Epithelial cell of proximal tubule (primary cell): ENCODE data around the gene F12. TPM values are rescaled to one million over a fixed set of nuclear protein-coding genes. Genes with fewer than 3 reads are reported as not detected.

Source experiments
- DNase-seq: peaks from one replicate; pipeline ENCODE4 v3.0.0-alpha.2; 2011; ENCODE audit warnings: low read depth
- H3K4me3 ChIP-seq: 2 replicates; pipeline ENCODE4 v1.5.1; 2011; ENCODE audit warnings: low read depth, mild to moderate bottlenecking, low read length
- total RNA-seq: library from RNA; depleted of rRNA; stranded (reverse); fragments of >200 nt; gene quantifications from 2 replicates; pipeline ENCODE4 v1.2.3, GENCODE V29; 2015
- TF ChIP-seq, protein P1 (sequence below): conservative IDR thresholded peaks from 2 replicates; pipeline ENCODE4 v1.5.1; 2012; ENCODE audit warnings: low read depth, mild to moderate bottlenecking, low read length

The F12 gene
- total RNA-seq, 1 donor from 2014 or later = 12.9 TPM

DNA sequence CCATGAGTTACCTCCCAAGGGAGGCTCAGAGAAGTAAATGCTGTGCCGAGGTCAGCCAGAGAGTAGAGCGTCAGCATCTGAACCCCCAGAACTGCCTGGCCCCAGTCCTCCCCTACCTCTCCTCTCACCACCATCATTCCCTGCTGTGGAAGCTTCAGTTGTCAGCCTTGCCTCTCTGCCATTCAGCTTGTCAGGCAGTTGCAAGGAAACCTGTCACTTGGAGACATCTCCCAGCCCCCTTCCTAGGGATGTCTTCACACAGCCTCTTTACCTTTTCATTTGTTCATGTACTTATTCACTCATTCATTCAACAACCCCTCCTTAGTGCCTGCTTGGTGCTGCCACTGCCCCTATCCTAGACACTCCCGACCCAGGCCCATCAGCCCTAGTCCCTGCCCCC lies 49.5 kb downstream of the F12 start:
- TF ChIP-seq, protein P1, sequence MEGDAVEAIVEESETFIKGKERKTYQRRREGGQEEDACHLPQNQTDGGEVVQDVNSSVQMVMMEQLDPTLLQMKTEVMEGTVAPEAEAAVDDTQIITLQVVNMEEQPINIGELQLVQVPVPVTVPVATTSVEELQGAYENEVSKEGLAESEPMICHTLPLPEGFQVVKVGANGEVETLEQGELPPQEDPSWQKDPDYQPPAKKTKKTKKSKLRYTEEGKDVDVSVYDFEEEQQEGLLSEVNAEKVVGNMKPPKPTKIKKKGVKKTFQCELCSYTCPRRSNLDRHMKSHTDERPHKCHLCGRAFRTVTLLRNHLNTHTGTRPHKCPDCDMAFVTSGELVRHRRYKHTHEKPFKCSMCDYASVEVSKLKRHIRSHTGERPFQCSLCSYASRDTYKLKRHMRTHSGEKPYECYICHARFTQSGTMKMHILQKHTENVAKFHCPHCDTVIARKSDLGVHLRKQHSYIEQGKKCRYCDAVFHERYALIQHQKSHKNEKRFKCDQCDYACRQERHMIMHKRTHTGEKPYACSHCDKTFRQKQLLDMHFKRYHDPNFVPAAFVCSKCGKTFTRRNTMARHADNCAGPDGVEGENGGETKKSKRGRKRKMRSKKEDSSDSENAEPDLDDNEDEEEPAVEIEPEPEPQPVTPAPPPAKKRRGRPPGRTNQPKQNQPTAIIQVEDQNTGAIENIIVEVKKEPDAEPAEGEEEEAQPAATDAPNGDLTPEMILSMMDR = no peak
- no peak for DNase-seq
- H3K4me3 ChIP-seq = no peak overlapping the region

DNA sequence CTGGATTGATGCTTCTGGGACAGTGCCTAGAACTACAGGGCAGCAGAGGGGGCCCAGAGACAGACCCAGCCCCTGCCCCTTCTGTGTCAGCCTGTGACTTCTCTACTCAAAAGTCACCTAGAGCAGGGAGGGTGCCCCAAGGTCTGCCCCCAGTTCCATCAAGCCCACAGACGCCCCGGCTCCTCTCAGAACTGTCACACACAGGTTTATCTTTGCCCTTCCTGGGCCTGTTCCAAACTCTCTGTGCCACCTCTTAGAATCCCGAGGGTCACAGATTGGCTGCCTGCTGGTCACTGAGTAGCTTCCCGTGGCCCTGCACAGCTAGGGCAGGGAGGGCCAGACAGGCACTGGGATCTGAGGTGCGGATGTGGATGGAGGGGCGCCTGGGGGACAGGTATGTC lies 49.9 kb downstream of the F12 start:
- H3K4me3 ChIP-seq = no peak overlapping the region
- TF ChIP-seq, protein P1 = no peak
- no peak for DNase-seq

DNA sequence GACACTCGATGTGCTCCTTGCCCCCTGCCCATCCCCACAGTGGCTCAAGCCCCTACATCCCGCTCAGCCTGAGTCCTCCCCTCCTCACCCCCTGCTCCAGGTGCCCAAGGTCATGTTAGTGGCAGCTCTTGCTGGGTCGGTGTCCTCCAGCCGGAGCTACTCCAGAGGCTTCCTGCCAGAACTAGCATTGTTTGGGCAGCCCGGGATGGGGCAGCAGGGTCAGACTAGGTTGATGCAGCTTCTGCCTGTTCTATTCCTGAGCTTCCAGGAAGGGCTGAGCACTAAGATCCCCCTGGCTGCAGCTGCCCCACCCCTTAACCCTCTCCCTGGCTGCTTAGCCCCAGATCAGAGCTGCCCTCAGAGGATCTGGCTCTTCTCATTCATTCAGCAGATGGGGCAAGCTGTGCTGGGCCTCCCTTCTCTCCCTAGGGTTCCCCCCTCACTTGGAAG lies 51.0 kb downstream of the F12 start:
- TF ChIP-seq, protein P1 = no peak
- DNase-seq = no peak
- H3K4me3 ChIP-seq = no peak overlapping the region

DNA sequence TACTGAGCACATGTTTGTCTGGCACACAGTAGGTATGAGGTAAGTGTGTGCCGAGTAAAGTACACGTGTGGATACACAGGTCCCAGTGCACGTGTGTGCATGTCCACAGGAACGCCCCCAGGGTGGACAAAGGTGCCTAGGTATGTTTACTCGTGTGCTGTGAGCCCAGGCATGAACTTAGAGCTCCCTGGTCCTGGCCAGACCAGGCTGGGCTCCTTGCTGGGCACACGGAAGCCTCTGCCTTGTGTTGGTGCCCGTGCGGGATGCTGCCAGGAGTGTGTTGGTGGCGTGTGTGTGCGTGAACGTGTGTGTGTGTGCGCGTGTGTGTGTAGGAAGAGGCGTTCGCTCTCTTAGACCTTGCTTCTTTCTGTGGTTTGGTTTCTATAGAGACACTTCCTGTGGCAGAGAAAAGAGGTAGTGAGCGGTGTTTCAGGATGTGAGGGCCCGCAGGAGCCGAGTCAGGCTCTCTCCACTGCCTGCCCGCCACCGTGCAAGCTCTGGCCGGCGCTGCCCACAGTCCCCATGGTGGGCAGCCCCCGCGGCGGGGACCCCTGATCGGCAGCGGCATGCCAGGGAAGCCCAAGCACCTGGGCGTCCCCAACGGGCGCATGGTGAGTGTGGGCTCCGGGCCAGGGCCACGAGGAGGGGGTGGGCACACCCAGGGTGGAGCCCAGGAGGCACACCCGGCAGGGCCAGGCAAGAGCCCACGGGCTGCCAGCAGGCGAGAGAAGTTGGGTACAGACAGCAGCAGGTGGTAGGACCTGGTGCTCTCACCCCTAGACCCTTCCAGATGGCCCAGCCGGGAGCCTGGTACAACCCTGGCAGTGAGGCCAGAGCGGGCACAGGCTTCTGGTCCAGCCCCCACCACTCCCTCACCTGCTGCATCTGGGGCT lies 51.7 kb downstream of the F12 start, which contains the start of gene RGS14:
Gene RGS14 (plus strand): TSS at position 466 of the 893 bp plus-strand sequence. CDS start 101 bp downstream, at position 567.
- H3K4me3 ChIP-seq = no peak within 1 kb of the TSS
- DNase-seq = no peak

DNA sequence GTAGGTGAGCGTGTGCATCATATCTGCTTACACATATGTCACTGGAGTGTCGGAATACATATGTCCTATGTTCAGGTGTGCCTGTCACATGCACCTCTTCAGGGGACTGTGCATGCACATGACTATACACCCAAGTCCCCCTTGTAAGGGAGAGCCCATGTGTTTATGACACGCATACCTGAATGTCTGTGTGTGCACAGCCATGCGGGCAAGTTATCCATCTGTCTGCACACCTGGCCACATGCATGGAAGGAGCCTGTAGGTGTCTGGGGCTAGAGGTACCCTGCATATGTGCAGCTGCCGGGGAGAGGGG lies 52.3 kb downstream of the F12 start:
- TF ChIP-seq, protein P1 = no peak

More for the DNA sequence above, 51.7 kb downstream of the F12 start, which contains the start of gene RGS14:
- TF ChIP-seq, protein P1 = no peak

GRCh38 chr5:177356746-177357145 lies 52.6 kb downstream of the F12 start:
- TF ChIP-seq, protein P1 = no peak
- H3K4me3 ChIP-seq = no peak overlapping the region
- DNase-seq = no peak

More for the DNA sequence above, 52.3 kb downstream of the F12 start:
- H3K4me3 ChIP-seq = no peak overlapping the region
- DNase-seq = no peak

DNA sequence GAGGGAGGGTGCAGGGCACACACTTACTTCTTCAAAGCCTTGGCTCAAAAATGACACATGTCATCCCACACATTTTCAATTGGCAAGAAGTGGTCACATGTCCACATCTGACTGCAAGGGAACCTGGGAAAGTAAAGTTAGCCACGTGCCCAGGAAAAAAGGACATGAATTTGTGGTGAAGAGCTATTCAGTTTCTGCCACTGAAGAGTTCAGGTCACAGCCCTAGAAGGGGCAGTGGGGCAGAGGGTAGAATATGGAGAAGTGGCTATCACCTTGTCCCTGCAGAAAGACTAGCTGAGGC lies 53.5 kb downstream of the F12 start:
- no peak overlapping the region for H3K4me3 ChIP-seq
- no peak for DNase-seq
- TF ChIP-seq, protein P1 = no peak
